ENCODE measurements around the gene CCDC60. TPM values are rescaled to one million over a fixed set of nuclear protein-coding genes. Genes with fewer than 3 reads are reported as not detected.

CCDC60 gene
- total and polyA plus RNA-seq, 12 donors: not detected

DNA sequence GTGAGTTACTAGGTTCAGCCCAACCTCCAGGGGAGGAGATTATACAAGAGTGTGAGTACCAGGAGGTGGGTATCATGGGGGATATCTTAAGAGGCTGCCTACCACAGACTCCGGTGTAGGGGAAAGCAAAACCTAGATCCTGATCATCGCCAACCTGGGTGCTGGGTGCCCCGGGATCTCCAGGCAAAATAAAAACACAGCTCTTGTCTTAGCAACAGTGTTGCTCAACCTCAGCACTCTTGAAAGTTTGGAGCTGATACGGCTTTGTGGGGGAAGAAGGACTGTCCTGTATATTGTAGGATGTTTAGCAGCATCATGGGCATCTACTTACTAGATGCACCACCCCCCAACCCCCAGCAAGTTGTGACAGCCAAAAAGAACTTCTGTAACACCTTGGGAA is 74.5 kb downstream of the CCDC60 start:
- Histone ChIP-seq H3K27ac (no peak overlapping the region), H3K27me3 (no peaks in the 10 kb centered on the region), H3K4me1 (peaks cover 0 to 24% (median 5%) of the 10 kb centered on the region in 9 donors), H3K36me3 (no peaks in the 10 kb centered on the region), H3K9me3 (no peaks in the 10 kb centered on the region), H3K4me3 (no peak overlapping the region)
- 59 to 78% methylated on average over 4 of the region's 4 CpGs for WGBS, 2 donors
- no peak for DNase-seq
- intact Hi-C loops (cut with DNase I): loop anchor here in 3 of 10 donors (5.0 to 10.0 kb wide), 3 partner anchors 37 to 82 kb away; partner anchors contain the start of gene CCDC60 (in 1 of the 3)
- TF ChIP-seq, protein P1, sequence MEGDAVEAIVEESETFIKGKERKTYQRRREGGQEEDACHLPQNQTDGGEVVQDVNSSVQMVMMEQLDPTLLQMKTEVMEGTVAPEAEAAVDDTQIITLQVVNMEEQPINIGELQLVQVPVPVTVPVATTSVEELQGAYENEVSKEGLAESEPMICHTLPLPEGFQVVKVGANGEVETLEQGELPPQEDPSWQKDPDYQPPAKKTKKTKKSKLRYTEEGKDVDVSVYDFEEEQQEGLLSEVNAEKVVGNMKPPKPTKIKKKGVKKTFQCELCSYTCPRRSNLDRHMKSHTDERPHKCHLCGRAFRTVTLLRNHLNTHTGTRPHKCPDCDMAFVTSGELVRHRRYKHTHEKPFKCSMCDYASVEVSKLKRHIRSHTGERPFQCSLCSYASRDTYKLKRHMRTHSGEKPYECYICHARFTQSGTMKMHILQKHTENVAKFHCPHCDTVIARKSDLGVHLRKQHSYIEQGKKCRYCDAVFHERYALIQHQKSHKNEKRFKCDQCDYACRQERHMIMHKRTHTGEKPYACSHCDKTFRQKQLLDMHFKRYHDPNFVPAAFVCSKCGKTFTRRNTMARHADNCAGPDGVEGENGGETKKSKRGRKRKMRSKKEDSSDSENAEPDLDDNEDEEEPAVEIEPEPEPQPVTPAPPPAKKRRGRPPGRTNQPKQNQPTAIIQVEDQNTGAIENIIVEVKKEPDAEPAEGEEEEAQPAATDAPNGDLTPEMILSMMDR (IDR thresholded peaks at IDR 0.05): no peak
- peak in 2 of 8 donors; percentile 16 to 39 for ATAC-seq

DNA sequence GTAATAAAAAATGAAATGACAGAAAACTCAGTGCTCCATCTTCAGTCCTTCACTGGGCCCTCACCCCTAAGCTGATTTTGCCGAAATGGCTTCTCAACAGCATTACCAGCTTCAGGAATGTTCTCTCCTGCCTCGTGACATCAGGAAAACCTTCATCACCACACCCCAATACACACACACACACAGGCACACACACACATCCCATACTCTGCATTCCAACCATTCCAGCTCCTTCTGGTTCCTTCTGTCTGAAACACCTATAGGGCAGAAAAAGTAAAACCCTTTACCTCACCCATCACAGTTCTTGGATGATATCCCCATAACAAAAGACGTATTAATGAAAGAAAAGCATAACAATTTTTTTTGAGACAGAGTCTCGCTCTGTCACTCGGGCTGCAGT is 75.9 kb downstream of the CCDC60 start:
- intact Hi-C loops (cut with DNase I): loop anchor here in 9 of 10 donors (2.0 to 10.0 kb wide), 10 partner anchors 83 to 1006 kb away; partner anchors contain the start of gene SRRM4 (in 2 of the 9)
- Histone ChIP-seq H3K4me3 (no peak overlapping the region), H3K4me1 (peaks cover 0 to 24% (median 5%) of the 10 kb centered on the region in 9 donors), H3K36me3 (no peaks in the 10 kb centered on the region), H3K27me3 (no peaks in the 10 kb centered on the region), H3K27ac (no peak overlapping the region), H3K9me3 (no peaks in the 10 kb centered on the region)
- WGBS, 2 donors: 82 to 87% methylated on average over 5 of the region's 5 CpGs
- ATAC-seq (no peak), DNase-seq (no peak)
- TF ChIP-seq, protein P1 (IDR thresholded peaks at IDR 0.05): no peak

DNA sequence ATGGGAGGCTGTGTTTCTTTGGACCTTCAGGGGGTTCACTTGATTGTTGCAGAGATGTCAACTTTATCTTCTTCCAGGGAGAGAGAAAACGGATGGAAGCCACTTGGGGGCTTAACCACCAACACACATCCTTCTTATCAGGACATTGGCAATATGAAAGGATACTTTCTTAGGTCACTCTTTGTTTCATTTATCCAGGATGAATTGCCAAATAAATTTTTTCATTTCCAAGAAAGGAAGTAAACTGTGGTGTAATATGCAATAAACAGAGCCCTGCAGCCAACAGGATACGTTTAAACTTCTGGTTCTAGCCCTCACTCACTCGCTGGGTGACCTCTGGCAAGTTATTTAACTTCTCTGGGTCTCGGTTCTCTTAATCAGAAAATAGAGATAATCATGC is 77.8 kb downstream of the CCDC60 start:
- Histone ChIP-seq H3K27ac (no peak overlapping the region), H3K36me3 (no peaks in the 10 kb centered on the region), H3K4me3 (no peak overlapping the region), H3K27me3 (no peaks in the 10 kb centered on the region), H3K4me1 (peaks cover 0 to 16% (median 5%) of the 10 kb centered on the region in 9 donors), H3K9me3 (no peaks in the 10 kb centered on the region)
- ATAC-seq (peak in 4 of 8 donors; percentile 14 to 39 (median 34)), DNase-seq (no peak)
- 36% methylated on average over 4 of the region's 4 CpGs for WGBS, 2 donors
- intact Hi-C loops (cut with DNase I): loop anchor here in 9 of 10 donors (2.0 to 10.0 kb wide), 11 partner anchors 85 to 1008 kb away; partner anchors contain the start of gene SRRM4 (in 2 of the 9)
- TF ChIP-seq, protein P1 (IDR thresholded peaks at IDR 0.05): no peak

DNA sequence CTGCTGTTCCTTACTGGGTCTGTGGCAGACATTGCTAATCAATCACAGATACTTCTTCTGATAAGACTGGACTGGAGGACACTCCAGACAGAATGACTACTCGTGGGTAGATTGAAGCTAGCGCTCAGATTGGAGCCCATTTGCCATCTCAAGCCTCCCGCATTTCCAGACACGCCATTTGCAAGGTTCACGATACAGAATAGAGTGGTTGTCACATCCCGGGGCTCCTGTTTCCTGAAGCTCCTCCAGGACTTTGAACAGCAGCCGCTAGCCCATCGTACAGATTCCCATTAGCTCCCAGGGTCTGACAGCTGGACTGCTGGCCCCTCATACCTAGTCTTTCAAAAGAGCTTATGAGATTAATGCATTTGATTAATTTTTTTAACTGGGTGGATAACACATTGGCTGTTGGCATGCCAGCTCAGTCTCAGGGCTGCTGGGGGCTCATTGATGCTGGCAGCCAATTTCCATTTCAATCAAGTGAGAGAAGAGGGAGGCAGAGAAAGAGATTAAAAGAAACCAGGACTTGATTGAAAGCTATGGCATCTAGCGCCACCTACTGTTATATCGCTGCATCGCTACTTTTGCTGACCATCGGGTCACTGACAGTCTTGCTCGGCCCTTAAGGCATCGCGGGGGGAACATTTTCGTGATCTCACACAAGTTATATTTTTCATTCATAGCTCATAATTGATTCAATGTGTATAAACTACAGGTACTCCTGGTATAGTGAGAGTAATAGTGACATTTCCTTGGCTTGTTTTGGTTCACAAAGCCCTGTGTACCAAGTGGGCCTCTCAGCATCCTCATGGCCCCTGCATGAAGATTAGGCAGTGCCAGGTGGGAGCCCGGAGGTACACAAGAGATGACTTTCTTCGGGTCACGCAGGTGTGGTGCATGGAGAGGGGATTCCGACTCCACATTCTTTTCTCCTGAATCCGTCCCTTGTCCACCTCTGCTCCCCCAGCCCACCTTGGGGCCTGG is 78.6 kb downstream of the CCDC60 start:
- Histone ChIP-seq H3K27me3 (no peaks in the 10 kb centered on the region), H3K4me3 (no peak overlapping the region), H3K4me1 (peaks cover 0 to 16% (median 5%) of the 10 kb centered on the region in 9 donors), H3K36me3 (no peaks in the 10 kb centered on the region), H3K27ac (no peak overlapping the region), H3K9me3 (no peaks in the 10 kb centered on the region)
- TF ChIP-seq, protein P1 (IDR thresholded peaks at IDR 0.05): peak; percentile 68 to 94 (median 87)
- DNase-seq (peak; percentile 44 to 72), ATAC-seq (peak; percentile 26 to 80 (median 64))
- 31% methylated on average over 21 of the region's 21 CpGs for WGBS, 2 donors
- intact Hi-C loops (cut with DNase I): loop anchor here in 9 of 10 donors (1.0 to 10.0 kb wide), 12 partner anchors 86 to 1008 kb away; partner anchors contain the start of gene SRRM4 (in 2 of the 9)
